K562 (cell line): ENCODE measurements around the gene DPM2. TPM values are rescaled to one million over a fixed set of nuclear protein-coding genes. Genes with fewer than 3 reads are reported as not detected.
A peak's percentile ranks its signal among the peaks of the same experiment; 100 is the strongest.

ENCODE experiments used
- ATAC-seq: fragments of 200-7000 bp; cut with Tn5 transposase; 3 replicates; pipeline ENCODE4 v1.9.1; 2020; ENCODE audit warnings: moderate library complexity
- BruUV-seq: library from RNA; stranded (reverse); fragments of 400-500 nt; replicated peaks from 2 replicates; lab custom pipeline; 2021; lab: Mats Ljungman, UMichigan
- CTCF ChIA-PET: fragments of 300-600 bp; formaldehyde crosslinking; extraction: SDS; loops from one replicate; lab custom pipeline; 2021; ENCODE audit warnings: low intra/inter-chr PET ratio; lab: Yijun Ruan, JAX
- POLR2A ChIA-PET: fragments of 300-600, 350-650 bp; sonication (Branson Sonifier 250); formaldehyde crosslinking; extraction: SDS; loops from one replicate; lab custom pipeline; 2021; ENCODE audit warnings: antibody characterized with exemption, inconsistent platforms; lab: Yijun Ruan, JAX
- DNase-seq, 4 experiments: peaks; one replicate each; pipeline versions ENCODE4 v3.0.0 to v3.0.0-alpha.2; 2011 to 2018; ENCODE audit warnings: low spot score in 3 of 4, mixed read lengths in 3 of 4; ENCODE audit errors: extremely low read depth in 1 of 4
- FAIRE-seq: peaks from 2 replicates; lab custom pipeline; 2011; peaks lifted over from hg19 to GRCh38; lab: Jason Lieb, UNC
- H2AFZ ChIP-seq: 2 replicates; pipeline ENCODE4 v1.6.0; 2011; ENCODE audit warnings: low read depth, low read length, control low read depth, inconsistent platforms
- H3K27ac ChIP-seq: fragments of 200-600 bp; 3 replicates; pipeline ENCODE4 v1.8.0; 2011; ENCODE audit warnings: low read depth, mild to moderate bottlenecking, control low read depth, inconsistent platforms, low read length, moderate library complexity, mixed read lengths; ENCODE audit errors: extremely low read depth
- H3K27me3 ChIP-seq, 2 experiments: fragments of 300-600 bp in 1 of 2; 2 replicates in 1 of 2; 3 replicates in 1 of 2; pipeline versions ENCODE4 v1.6.0 to v1.8.0; 2011; ENCODE audit warnings: inconsistent platforms in 2 of 2, low read length in 2 of 2, mild to moderate bottlenecking in 1 of 2, mixed read lengths in 1 of 2, moderate library complexity in 1 of 2; ENCODE audit not compliant: control insufficient read depth in 2 of 2, insufficient read depth in 2 of 2
- H3K36me3 ChIP-seq: fragments of 300-600 bp; 3 replicates; pipeline ENCODE4 v1.8.0; 2011; ENCODE audit warnings: mild to moderate bottlenecking, low read length, inconsistent platforms; ENCODE audit not compliant: control insufficient read depth, insufficient read depth
- H3K4me1 ChIP-seq, 2 experiments: fragments of 200-600 bp in 1 of 2; replicated peaks in 1 of 2; 2 replicates in 1 of 2; 3 replicates in 1 of 2; pipeline versions ENCODE4 v1.5.1 to v1.8.0; 2011; ENCODE audit warnings: inconsistent platforms in 2 of 2, low read length in 2 of 2, mild to moderate bottlenecking in 1 of 2, mixed read lengths in 1 of 2, moderate library complexity in 1 of 2; ENCODE audit not compliant: control insufficient read depth in 2 of 2, insufficient read depth in 2 of 2
- H3K4me2 ChIP-seq: 2 replicates; pipeline ENCODE4 v1.6.1; 2011; ENCODE audit warnings: low read length, control low read depth, inconsistent platforms, mixed read lengths; ENCODE audit not compliant: insufficient read depth
- H3K4me3 ChIP-seq: fragments of 200-600 bp; sonication (generic), shearing (Covaris generic); 2 replicates; pipeline ENCODE4 v1.5.1; 2016; ENCODE audit warnings: control low read depth, inconsistent platforms
- H3K79me2 ChIP-seq: fragments of 200-600 bp; 3 replicates; pipeline ENCODE4 v1.8.0; 2011; ENCODE audit warnings: low read length, inconsistent platforms; ENCODE audit not compliant: control insufficient read depth, insufficient read depth
- H3K9ac ChIP-seq, 2 experiments: 2 replicates each; pipeline versions ENCODE4 v1.6.0 to v1.6.1; 2011; ENCODE audit warnings: low read depth in 2 of 2, low read length in 2 of 2, control low read depth in 1 of 2, inconsistent platforms in 1 of 2, mild to moderate bottlenecking in 1 of 2, mixed read lengths in 1 of 2; ENCODE audit not compliant: insufficient read depth in 1 of 2
- H3K9me1 ChIP-seq: one replicate; pipeline ENCODE4 v1.6.0; 2011; ENCODE audit warnings: inconsistent platforms, mild to moderate bottlenecking, low read length, moderate library complexity; ENCODE audit not compliant: control insufficient read depth, insufficient read depth
- H3K9me3 ChIP-seq: replicated peaks from 2 replicates; pipeline ENCODE4 v1.5.1; 2011; ENCODE audit warnings: low read depth, low read length, inconsistent platforms; ENCODE audit not compliant: control insufficient read depth, insufficient read depth
- H4K20me1 ChIP-seq: replicated peaks from 2 replicates; pipeline ENCODE4 v1.6.1; 2011; ENCODE audit warnings: low read length, inconsistent platforms, mixed read lengths; ENCODE audit not compliant: control insufficient read depth, insufficient read depth
- E2F6 ChIP-seq, 2 experiments: IDR thresholded peaks; 2 replicates each; pipeline ENCODE4 v1.6.1; 2011; ENCODE audit warnings: borderline replicate concordance in 1 of 2, control low read depth in 1 of 2, low read depth in 1 of 2, low read length in 1 of 2, mild to moderate bottlenecking in 1 of 2, mixed read lengths in 1 of 2, moderate library complexity in 1 of 2; ENCODE audit not compliant: insufficient read depth in 1 of 2, insufficient read length in 1 of 2, poor library complexity in 1 of 2, severe bottlenecking in 1 of 2; ENCODE audit errors: extremely low read depth in 1 of 2
- POLR2G ChIP-seq: fragments of 200-400 bp; formaldehyde crosslinking; IDR thresholded peaks from 2 replicates; pipeline ENCODE4 v1.6.1; 2017; ENCODE audit warnings: low read depth, mild to moderate bottlenecking, antibody characterized with exemption, low read length, moderate library complexity
- SRSF9 ChIP-seq: fragments of 200-400 bp; formaldehyde crosslinking; IDR thresholded peaks from 2 replicates; pipeline ENCODE4 v1.6.1; 2017; ENCODE audit warnings: low read depth, low read length, borderline replicate concordance
- U2AF1 ChIP-seq: fragments of 200-400 bp; formaldehyde crosslinking; optimal IDR thresholded peaks from 2 replicates; pipeline ENCODE3; 2017; ENCODE audit warnings: mild to moderate bottlenecking, low read depth, low read length, moderate library complexity
- WGBS: fragments of 100-300 bp; shearing (Covaris generic); methylation state at CpG from one replicate; pipeline ENCODE4 v1.1.6; 2016; ENCODE audit warnings: low coverage, mixed read lengths; ENCODE audit not compliant: insufficient coverage; ENCODE audit errors: missing lambda C conversion rate; 5-methylcytosine and 5-hydroxymethylcytosine counted together
- in situ Hi-C: fragments of 300-500 bp; cut with MboI; formaldehyde crosslinking; loops from 4 replicates; pipeline ENCODE4 v1.15.0; 2018; ENCODE audit warnings: inconsistent platforms, mixed read lengths
- intact Hi-C: fragments of 100-400 bp; cut with micrococcal nuclease; formaldehyde crosslinking; loops from 2 replicates; pipeline ENCODE4 v1.14.2; 2022
- polyA plus RNA-seq, 8 experiments: library from polyadenylated mRNA; depleted of rRNA in 4 of 8; stranded (reverse) in 5 of 8; unstranded in 3 of 8; fragments of >200 nt; fragmentation: Nextera tagmentation in 2 of 8; fragmentation: Illumina TruSeq in 1 of 8; extraction: Ambion mirVana in 2 of 8; extraction: Trizol in 1 of 8; gene quantifications; 2 replicates each; pipeline versions ENCODE4 v1.2.1 to v1.2.3, GENCODE V29; 2011 to 2014; ENCODE audit warnings: inconsistent platforms in 1 of 8, missing spikeins in 1 of 8
- total RNA-seq, 7 experiments: library from RNA; depleted of rRNA in 6 of 7; stranded (reverse); fragments of >200 nt in 6 of 7; fragmentation: Illumina TruSeq in 2 of 7; extraction: Trizol in 2 of 7; gene quantifications; 2 replicates each; pipeline versions ENCODE4 v1.2.1 to v1.2.3, GENCODE V29; 2011 to 2021; ENCODE audit warnings: low replicate concordance in 1 of 7

Gene DPM2
- total and polyA plus RNA-seq, 9 of the 15 experiments (the other 6 are each of a cell fraction or from before 2014, with no cell fraction given) = 43.5 to 126 (median 71.1) TPM

- Histone ChIP-seq H3K4me3 (no peak overlapping the region), H3K4me2 (no peak overlapping the region), H3K27ac (no peak overlapping the region), H3K27me3 (no peaks in the 10 kb centered on the region), H3K79me2 (no peaks in the 10 kb centered on the region; the same call in 2 of the 3 replicates), H3K36me3 (peaks cover 26% of the 10 kb centered on the region; the same call in 2 of the 3 replicates), H2AFZ (no peak overlapping the region), H3K9me3 (no peaks in the 10 kb centered on the region), H3K9ac (peak overlapping the region in 1 of 2 experiments; percentile 31; a peak in 1 of 4 replicates), H3K4me1 (peaks cover 24 to 60% of the 10 kb centered on the region in 2 experiments), H4K20me1 (0 out of 2 replicates have a peak, but pooled peaks cover 5% of the 10 kb centered on the region), H3K9me1 (peaks cover 6% of the 10 kb centered on the region)
- no peak for FAIRE-seq
- TF ChIP-seq SRSF9 (no peak), POLR2G (peak; percentile 27; the same call in 1 of the 2 replicates), E2F6 (IDR thresholded peaks at IDR 0.05; ENCODE audit: borderline replicate concordance in 1 of 2, extremely low read depth in 1 of 2, insufficient read depth in 1 of 2, insufficient read length in 1 of 2, low read depth in 1 of 2, low read length in 1 of 2, poor library complexity in 1 of 2, severe bottlenecking in 1 of 2) (no peak), U2AF1 (no peak)
- ChIA-PET POLR2A (no interaction called here), CTCF (interaction anchor here (3.3 kb wide), 1 partner anchor 90 kb away, joined by 36 read pairs; no protein-coding TSS in a partner anchor)
- intact Hi-C loops = no loop called here
- BruUV-seq = no TSS peak
- WGBS = 82% methylated on average over 5 of the region's 24 CpGs
- in situ Hi-C loops = no loop called here
- DNase-seq = no peak
- ATAC-seq = no peak
These were observed 7.7 kb upstream of the DPM2 start for GRCh38 chr9:127945338-127945737.
